ENCODE measurements around the gene IGSF22.

DNA sequence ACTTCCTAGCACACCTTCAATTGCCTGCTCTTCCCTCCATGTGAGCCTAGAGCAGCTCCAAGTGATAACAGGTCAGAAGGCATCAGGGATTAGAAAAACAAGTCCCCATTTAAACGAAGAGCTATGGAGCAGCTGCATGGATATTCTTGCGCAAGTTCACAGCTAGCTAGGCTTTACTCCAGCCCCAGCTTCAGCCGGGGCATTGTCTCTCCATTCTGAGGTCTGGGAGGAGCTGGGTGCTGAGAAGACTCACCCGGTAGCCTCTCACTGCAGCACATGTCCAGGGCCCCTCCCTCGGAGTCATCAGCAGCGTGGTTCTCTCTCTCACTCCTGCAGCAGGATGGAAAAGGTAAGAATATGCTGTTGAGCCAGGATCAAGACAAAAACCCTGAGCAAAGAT, 39.6 kb upstream of the IGSF22 start:
- TF ChIP-seq, protein P1, sequence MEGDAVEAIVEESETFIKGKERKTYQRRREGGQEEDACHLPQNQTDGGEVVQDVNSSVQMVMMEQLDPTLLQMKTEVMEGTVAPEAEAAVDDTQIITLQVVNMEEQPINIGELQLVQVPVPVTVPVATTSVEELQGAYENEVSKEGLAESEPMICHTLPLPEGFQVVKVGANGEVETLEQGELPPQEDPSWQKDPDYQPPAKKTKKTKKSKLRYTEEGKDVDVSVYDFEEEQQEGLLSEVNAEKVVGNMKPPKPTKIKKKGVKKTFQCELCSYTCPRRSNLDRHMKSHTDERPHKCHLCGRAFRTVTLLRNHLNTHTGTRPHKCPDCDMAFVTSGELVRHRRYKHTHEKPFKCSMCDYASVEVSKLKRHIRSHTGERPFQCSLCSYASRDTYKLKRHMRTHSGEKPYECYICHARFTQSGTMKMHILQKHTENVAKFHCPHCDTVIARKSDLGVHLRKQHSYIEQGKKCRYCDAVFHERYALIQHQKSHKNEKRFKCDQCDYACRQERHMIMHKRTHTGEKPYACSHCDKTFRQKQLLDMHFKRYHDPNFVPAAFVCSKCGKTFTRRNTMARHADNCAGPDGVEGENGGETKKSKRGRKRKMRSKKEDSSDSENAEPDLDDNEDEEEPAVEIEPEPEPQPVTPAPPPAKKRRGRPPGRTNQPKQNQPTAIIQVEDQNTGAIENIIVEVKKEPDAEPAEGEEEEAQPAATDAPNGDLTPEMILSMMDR (IDR thresholded peaks at IDR 0.05): no peak
- TF ChIP-seq POLR2A (IDR thresholded peaks at IDR 0.05): no peak
